Fibroblast of the aortic adventitia (primary cell): ENCODE measurements around the gene ECSCR. TPM values are rescaled to one million over a fixed set of nuclear protein-coding genes. Genes with fewer than 3 reads are reported as not detected.

Source experiments
- DNase-seq: peaks from one replicate; pipeline ENCODE4 v3.0.0-alpha.2; 2010; ENCODE audit warnings: low read depth
- H3K4me3 ChIP-seq: 2 replicates; pipeline ENCODE4 v1.5.1; 2011; ENCODE audit warnings: low read depth, mild to moderate bottlenecking, control low read depth, low read length, moderate library complexity
- CTCF ChIP-seq: IDR thresholded peaks from 2 replicates; pipeline ENCODE4 v1.5.1; 2011; ENCODE audit warnings: mild to moderate bottlenecking, low read length, control low read depth, inconsistent platforms; ENCODE audit not compliant: insufficient read depth
- total RNA-seq: library from RNA; depleted of rRNA; stranded (reverse); fragments of >200 nt; gene quantifications from 2 replicates; pipeline ENCODE4 v1.2.3, GENCODE V29; 2012; ENCODE audit warnings: low replicate concordance

Gene ECSCR
- total RNA-seq, 1 donor = 0.36 TPM

DNA sequence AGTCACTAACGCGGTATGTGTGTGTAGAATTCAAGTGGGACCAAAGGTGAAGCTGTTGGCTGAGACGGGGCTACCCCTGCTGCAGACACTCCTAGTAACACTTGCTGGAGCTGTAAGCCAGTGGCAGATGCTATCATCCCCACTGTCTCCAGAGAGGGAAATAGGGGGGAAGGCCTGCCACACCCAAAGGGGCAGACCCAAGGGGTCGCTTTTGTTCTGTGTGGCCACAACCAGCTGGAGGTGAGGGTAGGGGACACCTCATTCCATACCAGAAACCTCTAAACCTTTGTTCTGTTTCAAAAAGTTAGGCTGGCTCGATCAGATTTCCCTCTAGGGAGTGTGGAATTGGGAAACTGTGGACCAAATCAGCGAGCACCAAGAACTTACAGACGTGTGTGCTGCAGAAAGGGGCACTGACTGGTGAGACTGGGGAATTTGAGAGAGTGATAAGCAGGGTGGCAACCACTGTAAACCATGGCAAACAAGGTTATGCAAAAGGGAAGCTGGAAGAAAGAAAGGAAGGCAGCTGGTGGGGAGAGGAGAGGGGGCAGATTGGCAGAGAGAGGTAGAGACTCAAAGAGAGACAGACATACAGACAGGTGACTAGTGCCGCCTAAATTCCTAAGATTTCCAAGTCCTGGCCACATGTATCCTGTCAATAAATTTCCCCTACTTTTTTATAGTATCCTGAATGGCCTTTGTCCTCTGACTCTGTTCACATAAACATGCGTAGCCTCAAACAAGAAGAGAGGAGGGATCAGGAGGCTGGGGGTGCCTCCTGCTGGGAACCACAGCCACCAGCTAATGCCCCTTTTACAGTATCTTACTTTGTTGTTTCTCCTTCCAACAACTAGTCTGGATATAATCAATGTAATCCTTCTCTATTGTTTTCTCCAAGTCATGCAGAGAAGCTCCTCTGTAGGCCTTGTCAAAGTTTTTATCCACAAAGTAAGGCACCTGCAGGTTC lies 43.0 kb downstream of the ECSCR start:
- no peak for DNase-seq
- no peak for TF ChIP-seq CTCF
- H3K4me3 ChIP-seq = no peak overlapping the region

GRCh38 chr5:139418793-139419192 lies 43.8 kb downstream of the ECSCR start:
- DNase-seq = no peak
- no peak for TF ChIP-seq CTCF

DNA sequence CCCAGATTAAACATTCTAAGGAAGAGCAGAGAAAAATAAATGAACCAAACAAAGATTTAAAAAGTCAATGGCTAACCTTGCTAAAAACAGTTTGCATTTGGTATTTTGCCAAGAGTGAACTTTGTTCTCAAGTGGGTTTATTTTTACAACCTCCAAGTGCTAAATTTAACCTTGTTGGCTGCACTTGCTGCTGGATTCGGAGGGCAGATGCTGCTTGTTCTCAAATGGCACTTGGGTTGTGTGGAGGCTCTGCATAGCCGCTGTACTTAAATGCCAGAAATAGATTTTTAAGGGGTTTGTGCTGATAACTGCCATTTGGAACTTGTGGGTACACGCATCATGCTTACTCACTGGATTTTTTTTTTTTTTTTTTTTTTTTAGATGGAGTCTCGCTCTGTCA lies 45.3 kb downstream of the ECSCR start:
- no peak for TF ChIP-seq CTCF
- no peak overlapping the region for H3K4me3 ChIP-seq
- peak; percentile 50 for DNase-seq

More at GRCh38 chr5:139418793-139419192, 43.8 kb downstream of the ECSCR start:
- no peak overlapping the region for H3K4me3 ChIP-seq

DNA sequence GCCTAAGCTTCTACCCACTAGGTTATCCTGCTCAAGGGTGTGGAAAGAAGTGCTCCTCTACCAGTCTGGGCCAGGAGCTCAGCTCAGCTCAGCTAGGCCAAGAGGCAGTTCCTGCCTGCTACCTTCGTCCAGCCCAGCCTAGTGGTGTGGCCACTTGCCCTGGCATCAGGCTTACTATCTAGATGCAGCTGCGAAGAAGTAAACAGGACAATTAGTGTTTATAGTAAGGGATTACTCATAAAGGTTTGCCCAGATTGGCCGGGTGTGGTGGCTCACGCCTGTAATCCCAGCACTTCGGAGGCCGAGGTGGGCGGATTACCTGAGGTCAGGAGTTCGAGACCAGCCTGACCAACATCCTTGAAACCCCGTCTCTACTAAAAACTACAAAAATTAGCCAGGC lies 45.9 kb downstream of the ECSCR start:
- TF ChIP-seq CTCF = no peak
- no peak overlapping the region for H3K4me3 ChIP-seq
- DNase-seq = no peak

- no peak for TF ChIP-seq CTCF
- H3K4me3 ChIP-seq = no peak overlapping the region
- DNase-seq = no peak
Observed at GRCh38 chr5:139415869-139416268, 46.7 kb downstream of the ECSCR start.

GRCh38 chr5:139415221-139415861 lies 47.2 kb downstream of the ECSCR start:
- DNase-seq = peak; percentile 30
- TF ChIP-seq CTCF = no peak
- no peak overlapping the region for H3K4me3 ChIP-seq
